T-helper 2 cell treated with Interferon-gamma antibody and Interleukin-4, amounts not matched to agents 5 μg/mL and 100 μg/mL, for 36 hours (primary cell): ENCODE results near the gene BUB3.

ENCODE experiments used
- DNase-seq: peaks from one replicate; pipeline ENCODE4 v3.0.0; 2021; ENCODE audit warnings: low spot score
- H3K27ac Mint-ChIP-seq: one replicate; pipeline ENCODE4 v1.8.0; 2021; ENCODE audit warnings: mild to moderate bottlenecking, mixed read lengths
- H3K27me3 Mint-ChIP-seq: one replicate; pipeline ENCODE4 v1.8.0; 2021; ENCODE audit warnings: low read depth, mixed read lengths
- H3K36me3 Mint-ChIP-seq: one replicate; pipeline ENCODE4 v1.8.0; 2021; ENCODE audit warnings: low read depth, mixed read lengths
- H3K4me1 Mint-ChIP-seq: one replicate; pipeline ENCODE4 v1.8.0; 2021; ENCODE audit warnings: low read depth, mixed read lengths
- H3K4me3 Mint-ChIP-seq: one replicate; pipeline ENCODE4 v1.8.0; 2022; ENCODE audit warnings: mild to moderate bottlenecking, moderate library complexity, mixed read lengths
- H3K9me3 Mint-ChIP-seq: one replicate; pipeline ENCODE4 v1.8.0; 2021; ENCODE audit warnings: mixed read lengths

Gene BUB3

DNA sequence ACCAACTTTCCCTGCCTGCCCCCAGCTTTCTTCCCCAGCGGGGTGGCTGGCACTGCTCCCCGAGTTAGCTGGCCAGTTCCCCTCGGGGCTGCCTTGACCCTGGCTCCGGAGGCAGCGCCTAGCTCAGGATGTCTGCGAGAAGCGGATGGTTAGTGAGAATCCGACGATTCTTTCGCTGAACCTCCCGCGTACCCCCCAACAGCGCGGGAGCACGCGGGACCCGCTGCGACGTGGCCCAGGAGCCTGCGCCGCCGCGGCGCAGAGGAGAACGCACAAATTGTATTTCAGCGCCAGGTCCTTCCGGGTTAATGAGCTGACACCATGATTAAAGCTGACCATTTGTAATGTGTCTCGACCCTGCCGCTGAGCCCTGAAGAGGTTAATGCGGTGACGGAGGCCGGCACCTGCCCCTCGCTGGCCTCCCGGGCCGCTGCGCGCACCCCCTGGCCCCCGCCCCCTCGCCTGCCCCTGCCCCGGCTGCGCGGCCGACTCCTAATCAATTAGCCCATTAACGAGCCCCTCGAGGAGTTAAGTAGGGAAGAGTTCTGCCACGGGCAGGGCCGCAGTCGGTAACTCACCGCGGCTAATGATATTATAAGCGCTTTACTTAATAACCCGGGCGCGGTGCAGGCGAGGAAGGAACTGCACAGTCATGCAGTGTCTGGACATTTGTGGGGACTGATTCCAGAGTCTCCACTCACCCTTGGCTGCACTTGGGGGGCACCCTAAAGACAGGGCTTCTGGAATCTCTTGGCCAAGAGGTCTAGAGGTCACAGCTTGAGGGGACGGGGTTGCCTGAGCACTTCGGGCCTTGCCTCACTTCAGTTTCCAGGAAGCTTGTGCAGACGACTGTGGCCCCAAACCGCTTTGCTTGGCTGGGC is 7.9 kb upstream of the BUB3 start:
- Mint-ChIP-seq H3K36me3 (peaks cover 14% of the 10 kb centered on the region), H3K9me3 (peaks cover 8% of the 10 kb centered on the region), H3K4me3 (peak overlapping the region; percentile 54), H3K4me1 (peaks cover 15% of the 10 kb centered on the region), H3K27me3 (peaks cover 78% of the 10 kb centered on the region), H3K27ac (peak overlapping the region; percentile 70)
- no peak for DNase-seq

DNA sequence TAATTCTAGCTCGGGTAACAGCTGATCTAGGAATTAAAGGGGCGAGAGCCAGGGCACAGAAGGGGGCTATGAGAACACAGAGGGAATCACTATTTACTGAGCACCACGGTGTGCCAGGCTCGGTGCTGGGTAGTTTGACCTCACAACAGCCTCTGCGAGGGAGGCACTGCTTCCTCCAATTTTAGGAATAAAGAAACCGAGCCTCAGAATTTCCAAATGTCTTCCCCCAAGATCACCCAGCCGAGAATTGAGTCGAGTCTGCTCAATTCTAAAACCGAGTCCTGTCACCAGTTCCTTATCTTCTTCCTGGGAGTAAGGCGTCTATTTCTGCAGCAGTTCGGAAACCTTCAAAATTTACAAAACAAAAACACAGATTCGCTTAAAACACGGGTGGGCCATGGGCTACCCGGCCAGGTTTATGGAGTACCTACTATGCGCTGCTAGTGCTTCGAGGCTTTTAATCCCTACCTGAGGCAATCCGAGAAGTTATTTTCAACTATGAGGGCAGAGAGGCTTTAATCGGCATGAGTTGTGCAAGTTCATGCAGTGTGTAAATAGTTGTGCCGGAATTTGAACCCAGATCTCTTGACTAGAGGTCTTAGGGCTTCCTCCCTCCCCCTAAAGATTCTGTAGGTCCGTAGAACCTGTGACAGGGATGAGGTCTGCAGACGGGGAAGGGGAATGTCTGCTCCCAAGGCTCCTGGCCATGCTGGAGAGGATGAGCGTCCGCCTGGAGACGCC is 7.1 kb upstream of the BUB3 start:
- Mint-ChIP-seq H3K36me3 (peaks cover 12% of the 10 kb centered on the region), H3K27me3 (peaks cover 78% of the 10 kb centered on the region), H3K9me3 (peaks cover 5% of the 10 kb centered on the region), H3K27ac (peak overlapping the region; percentile 70), H3K4me1 (peaks cover 16% of the 10 kb centered on the region), H3K4me3 (peak overlapping the region; percentile 54)
- DNase-seq: no peak

DNA sequence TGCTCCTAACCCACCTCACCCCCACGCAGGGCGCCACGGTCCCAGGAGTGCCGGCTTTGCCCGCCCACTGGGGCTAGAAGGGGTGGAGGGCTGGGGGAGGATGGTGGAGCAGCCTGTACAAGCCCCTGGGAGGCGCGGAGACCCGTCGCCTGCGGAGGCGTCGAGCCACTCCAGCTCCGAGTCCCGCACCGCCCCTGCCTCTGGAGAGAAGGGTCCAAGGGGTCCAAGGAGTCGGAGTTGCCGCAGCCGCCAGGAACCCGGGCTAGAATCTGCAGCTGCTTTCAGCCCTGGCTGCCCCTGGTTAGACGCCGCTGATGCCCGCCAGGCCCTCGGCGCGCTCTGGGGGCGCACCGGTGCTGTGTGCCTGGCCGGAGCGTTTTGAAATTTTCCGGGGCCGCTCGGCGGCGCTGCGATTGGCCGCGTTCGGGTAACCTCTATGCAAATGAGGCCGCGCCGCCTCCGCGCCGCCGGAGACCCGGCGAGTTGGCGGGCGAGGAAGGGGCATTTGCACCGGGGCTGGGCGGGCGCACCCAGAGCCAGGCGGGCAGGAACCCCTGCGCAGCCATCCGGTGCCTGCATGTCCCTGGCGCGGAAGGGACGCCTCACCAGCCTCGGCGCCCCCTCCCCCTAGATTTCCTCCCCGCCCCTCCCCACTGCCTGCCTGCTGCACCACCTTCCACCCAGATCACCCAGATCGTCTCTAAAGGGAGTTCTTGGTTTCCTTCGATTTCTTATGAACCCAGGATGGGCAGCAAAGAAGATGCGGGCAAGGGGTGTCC is 6.4 kb upstream of the BUB3 start, which contains the start of gene HMX2:
Gene HMX2 (plus strand): TSS at position 502 of the 779 bp plus-strand sequence. CDS start 243 bp downstream, at position 745.
- peaks cover 77% of the 10 kb centered on the region for H3K27me3 Mint-ChIP-seq

DNA sequence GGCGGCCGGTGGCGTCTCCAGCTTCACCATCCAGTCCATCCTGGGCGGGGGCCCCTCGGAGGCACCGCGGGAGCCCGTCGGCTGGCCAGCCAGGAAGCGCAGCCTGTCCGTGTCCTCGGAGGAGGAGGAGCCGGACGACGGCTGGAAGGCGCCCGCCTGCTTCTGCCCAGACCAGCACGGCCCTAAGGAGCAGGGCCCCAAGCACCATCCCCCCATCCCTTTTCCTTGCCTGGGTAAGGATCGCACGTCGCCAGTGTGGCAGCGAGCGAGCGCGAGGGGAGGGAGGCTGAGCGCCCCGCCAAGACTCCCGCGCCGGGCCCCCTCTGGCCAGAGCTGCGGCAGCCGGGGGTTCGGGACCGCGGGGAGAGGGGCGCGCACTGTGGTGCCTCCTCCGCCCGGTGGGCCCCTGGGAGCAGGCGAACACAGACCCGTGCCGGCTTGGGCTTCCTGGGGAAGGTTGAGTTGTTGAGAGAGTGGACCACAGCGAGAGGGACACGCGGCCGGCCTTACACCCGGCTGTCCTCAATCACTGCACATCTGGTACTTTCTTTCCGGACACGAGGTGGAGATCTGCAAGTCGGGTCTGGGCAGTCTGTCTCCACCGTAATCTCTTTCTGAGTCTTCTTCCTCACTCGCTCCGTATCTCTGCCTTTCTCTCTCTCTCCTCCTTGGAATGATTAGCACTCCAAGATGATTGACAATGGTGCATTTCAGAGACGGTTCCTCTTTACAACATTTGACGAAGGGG is 5.6 kb upstream of the BUB3 start:
- Mint-ChIP-seq H3K4me3 (peak overlapping the region; percentile 67), H3K9me3 (peaks cover 5% of the 10 kb centered on the region), H3K27ac (peak overlapping the region; percentile 44), H3K27me3 (peaks cover 70% of the 10 kb centered on the region), H3K36me3 (peaks cover 13% of the 10 kb centered on the region), H3K4me1 (peaks cover 20% of the 10 kb centered on the region)
- DNase-seq: no peak

More for the DNA sequence above, 6.4 kb upstream of the BUB3 start, which contains the start of gene HMX2:
- no peak for DNase-seq
- Mint-ChIP-seq H3K9me3 (peaks cover 5% of the 10 kb centered on the region), H3K27ac (peak within 1 kb of the TSS; percentile 70), H3K36me3 (peaks cover 12% of the 10 kb centered on the region), H3K4me3 (peak within 1 kb of the TSS; percentile 67), H3K4me1 (peaks cover 16% of the 10 kb centered on the region)

DNA sequence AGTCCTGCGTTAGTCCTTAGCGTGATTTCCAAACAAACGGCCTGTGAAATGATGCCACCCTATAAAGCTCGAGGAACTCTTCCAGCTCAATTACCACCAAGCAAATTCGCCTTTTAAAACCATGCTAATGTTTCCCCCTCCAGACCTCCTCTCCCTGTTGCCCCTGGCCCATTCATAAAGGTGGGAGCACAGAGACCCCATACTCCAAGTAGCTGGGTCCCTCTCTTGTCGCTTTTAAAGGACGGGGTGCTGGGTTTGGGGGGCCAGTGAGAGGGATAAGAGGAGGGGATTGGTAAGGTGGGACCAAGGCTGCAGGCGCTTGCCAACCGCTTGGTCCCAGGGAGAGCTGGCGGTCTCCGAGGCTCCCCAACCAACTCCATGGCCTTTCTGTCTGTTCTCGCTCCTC is 5.0 kb upstream of the BUB3 start:
- H3K27ac Mint-ChIP-seq: peak overlapping the region; percentile 44
- peaks cover 23% of the 10 kb centered on the region for H3K4me1 Mint-ChIP-seq
- H3K27me3 Mint-ChIP-seq: peaks cover 64% of the 10 kb centered on the region

DNA sequence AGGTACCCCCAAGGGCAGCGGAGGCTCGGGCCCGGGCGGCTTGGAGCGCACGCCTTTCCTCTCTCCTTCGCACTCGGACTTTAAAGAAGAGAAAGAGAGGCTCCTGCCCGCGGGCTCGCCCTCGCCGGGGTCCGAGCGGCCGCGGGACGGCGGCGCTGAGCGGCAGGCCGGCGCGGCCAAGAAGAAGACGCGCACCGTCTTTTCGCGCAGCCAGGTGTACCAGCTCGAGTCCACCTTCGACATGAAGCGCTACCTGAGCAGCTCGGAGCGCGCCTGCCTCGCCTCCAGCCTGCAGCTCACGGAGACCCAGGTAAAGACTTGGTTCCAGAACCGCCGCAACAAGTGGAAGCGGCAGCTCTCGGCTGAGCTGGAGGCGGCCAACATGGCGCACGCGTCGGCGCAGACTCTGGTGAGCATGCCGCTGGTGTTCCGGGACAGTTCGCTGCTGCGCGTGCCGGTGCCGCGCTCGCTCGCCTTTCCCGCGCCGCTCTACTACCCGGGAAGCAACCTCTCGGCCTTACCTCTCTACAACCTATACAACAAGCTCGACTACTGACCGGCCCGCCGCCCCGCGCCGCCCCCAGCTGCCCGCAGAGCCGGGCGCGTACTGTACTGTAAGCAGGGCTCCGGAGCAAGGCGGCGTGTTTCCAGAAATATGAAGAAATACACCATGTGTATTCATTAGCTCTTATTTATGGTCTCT is 4.5 kb upstream of the BUB3 start:
- Mint-ChIP-seq H3K9me3 (peaks cover 5% of the 10 kb centered on the region), H3K4me1 (peaks cover 23% of the 10 kb centered on the region), H3K27me3 (peaks cover 59% of the 10 kb centered on the region), H3K36me3 (peaks cover 20% of the 10 kb centered on the region), H3K27ac (peak overlapping the region; percentile 41), H3K4me3 (peak overlapping the region; percentile 74)
- no peak for DNase-seq

More for the DNA sequence above, 5.0 kb upstream of the BUB3 start:
- peaks cover 5% of the 10 kb centered on the region for H3K9me3 Mint-ChIP-seq
- no peak for DNase-seq
- peak overlapping the region; percentile 67 for H3K4me3 Mint-ChIP-seq
- peaks cover 18% of the 10 kb centered on the region for H3K36me3 Mint-ChIP-seq

DNA sequence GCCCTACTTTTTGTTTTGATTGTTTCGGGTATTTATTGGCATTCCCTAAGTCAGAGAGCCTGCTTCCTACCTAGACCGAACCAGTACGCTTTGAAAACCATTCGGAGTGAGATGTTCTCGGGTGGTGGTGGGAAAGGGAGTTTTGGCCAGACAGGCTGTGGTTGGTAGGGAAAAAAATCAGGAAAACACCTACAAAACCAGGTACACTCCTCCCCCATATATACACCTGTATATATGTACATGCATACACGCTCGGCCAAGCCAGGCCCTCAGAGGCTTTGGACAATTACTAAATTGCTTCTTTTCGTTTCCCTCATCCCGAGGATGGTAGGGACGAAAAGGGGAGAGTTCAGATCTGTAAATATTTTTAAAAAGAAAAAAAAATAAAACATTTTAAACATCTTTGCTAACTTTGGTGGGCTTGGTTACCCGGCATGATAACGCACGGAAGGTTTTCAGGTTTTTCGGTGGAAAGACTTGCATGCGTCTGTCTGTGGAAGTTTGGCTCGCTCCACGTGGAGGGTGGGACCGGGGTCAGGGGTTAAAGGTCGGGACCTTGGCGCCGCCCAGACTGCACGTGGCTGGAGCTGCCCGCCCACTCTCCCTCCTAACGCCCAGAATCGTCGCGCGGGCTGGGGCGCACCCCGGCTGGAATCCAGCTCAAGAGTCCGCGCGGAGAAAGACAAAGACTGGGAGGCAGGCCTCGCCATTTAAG is 3.8 kb upstream of the BUB3 start:
- no peak for DNase-seq
- Mint-ChIP-seq H3K4me3 (peak overlapping the region; percentile 74), H3K9me3 (peaks cover 5% of the 10 kb centered on the region), H3K27ac (peak overlapping the region; percentile 41), H3K36me3 (peaks cover 27% of the 10 kb centered on the region), H3K27me3 (peaks cover 52% of the 10 kb centered on the region), H3K4me1 (peaks cover 23% of the 10 kb centered on the region)

DNA sequence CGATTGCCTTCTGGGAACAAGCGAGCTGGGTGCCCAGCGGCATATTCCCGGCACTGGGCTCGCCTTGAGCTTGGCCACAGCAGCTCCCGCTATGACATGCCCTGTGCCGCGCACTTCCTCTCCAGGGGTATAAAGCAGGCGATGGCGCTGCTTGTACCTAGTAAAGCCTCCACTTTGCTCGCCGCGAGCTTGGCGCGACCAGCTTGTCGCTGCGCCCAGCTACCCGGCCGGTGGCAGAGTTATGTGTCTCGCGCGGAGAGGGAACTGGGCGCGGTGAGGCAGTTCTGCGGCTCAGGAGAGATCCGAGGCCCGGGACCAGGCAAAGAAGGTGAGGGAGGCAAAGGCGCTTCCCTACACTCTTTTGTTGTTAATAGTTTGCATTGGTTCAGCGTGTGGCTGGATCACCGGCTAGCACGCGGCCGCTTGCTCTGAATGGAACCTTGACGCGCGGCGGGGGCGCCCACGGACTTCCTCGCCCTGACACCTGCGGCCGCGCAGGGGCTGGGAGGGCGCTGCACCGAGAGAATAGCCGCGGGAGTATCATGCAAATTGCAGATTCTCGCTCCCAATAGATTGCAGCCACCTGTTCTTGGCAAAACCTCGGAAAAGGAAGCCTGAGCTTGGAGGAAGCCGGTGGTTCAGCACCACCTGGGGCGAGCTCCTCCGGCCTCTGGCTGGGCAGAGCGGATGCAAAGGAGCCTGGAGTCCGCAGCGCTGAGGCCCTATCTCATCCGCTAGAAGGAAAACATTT is 3.0 kb upstream of the BUB3 start:
- H3K27ac Mint-ChIP-seq: no peak overlapping the region
- peak overlapping the region; percentile 55 for H3K4me3 Mint-ChIP-seq
- H3K27me3 Mint-ChIP-seq: peaks cover 47% of the 10 kb centered on the region
- H3K9me3 Mint-ChIP-seq: peaks cover 5% of the 10 kb centered on the region
- peaks cover 28% of the 10 kb centered on the region for H3K4me1 Mint-ChIP-seq
- DNase-seq: no peak
- peaks cover 32% of the 10 kb centered on the region for H3K36me3 Mint-ChIP-seq

DNA sequence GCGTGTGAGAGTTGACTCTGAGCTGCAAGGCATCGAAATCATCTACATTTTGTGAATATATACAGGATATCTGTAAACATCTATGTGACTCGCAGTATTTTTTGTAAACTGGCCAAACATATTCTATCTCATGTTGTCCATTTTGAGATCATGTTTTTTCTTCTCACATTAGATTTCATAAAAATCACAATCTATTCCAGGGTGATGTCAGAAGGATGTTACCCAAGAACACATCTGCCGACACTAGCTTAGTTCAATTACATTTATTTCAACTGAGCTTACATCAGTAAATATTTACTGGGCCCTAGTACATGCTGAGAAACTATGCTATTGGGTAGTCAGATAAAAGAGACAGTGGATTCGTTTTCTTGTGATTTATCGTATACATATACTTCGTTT is 2.5 kb upstream of the BUB3 start:
- no peak overlapping the region for H3K27ac Mint-ChIP-seq
- H3K4me1 Mint-ChIP-seq: peaks cover 31% of the 10 kb centered on the region
- H3K4me3 Mint-ChIP-seq: peak overlapping the region; percentile 55
- H3K9me3 Mint-ChIP-seq: peaks cover 5% of the 10 kb centered on the region
- peaks cover 43% of the 10 kb centered on the region for H3K27me3 Mint-ChIP-seq
- no peak for DNase-seq
- peaks cover 37% of the 10 kb centered on the region for H3K36me3 Mint-ChIP-seq

DNA sequence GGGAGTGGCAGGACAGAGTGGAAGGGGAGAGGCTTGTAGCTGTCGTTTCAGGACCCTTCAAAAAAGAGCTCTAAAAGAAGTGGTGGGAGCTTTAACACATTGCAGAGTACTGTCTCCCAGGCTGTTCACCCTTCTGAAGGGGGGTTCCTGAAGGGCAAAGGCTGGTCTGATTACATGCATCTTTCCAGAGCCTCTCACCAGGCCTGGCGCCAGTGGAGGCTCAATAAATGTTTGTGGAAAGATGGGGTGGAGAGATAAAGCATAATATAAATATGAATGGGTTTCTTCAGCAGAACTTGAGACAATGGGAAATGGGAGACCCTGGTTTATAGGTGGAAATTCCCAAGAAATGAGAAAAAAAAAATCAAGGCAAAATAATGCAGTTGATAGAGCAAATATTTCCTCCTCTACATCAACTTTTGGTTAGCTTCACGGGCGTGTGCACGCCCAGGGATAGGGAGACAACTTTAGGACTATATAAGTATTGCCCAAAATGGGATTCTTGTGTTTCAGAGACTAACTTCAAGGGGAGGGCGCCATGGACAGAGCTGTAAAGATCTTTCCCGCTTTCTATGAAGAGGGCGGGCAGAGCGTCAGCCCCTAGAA is 613 bp upstream of the BUB3 start:
- peaks cover 36% of the 10 kb centered on the region for H3K27me3 Mint-ChIP-seq
- DNase-seq: no peak
- peak overlapping the region; percentile 100 for H3K27ac Mint-ChIP-seq
- no peaks in the 10 kb centered on the region for H3K9me3 Mint-ChIP-seq
- peak overlapping the region; percentile 100 for H3K4me3 Mint-ChIP-seq
- H3K36me3 Mint-ChIP-seq: peaks cover 50% of the 10 kb centered on the region
- H3K4me1 Mint-ChIP-seq: peaks cover 44% of the 10 kb centered on the region

DNA sequence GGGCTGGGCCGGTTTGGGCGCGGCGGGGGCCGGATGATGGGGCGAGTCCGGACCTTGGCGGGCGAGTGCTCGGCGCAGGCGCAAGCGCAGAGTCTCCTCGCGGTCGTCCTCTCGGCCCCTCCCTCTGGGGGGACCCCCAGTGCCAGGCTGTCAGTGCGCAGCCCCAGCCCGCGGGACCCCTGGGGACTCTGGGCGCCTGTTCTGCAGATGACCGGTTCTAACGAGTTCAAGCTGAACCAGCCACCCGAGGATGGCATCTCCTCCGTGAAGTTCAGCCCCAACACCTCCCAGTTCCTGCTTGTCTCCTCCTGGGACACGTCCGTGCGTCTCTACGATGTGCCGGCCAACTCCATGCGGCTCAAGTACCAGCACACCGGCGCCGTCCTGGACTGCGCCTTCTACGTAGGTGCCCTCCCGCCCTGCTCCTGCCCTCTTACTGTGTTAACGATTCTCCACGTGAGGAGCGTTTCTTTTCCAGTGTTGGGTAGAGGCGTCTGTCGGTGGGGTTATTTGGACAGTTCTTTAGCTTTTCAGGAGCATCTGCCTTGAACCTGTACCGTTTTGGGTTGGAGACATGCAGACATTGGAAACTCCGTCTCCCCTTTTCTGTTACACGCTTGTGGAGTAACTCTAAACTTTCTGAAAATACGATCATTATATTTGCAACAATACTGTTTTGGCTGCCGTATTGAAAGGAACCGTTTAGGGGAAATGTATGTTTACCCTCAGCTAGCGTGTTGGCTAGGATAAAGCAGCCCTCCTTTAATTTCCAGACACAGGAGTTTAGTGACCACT is 706 bp downstream of the BUB3 start:
- DNase-seq: peak; percentile 62
- peak overlapping the region; percentile 100 for H3K4me3 Mint-ChIP-seq
- peaks cover 53% of the 10 kb centered on the region for H3K4me1 Mint-ChIP-seq
- H3K27me3 Mint-ChIP-seq: peaks cover 26% of the 10 kb centered on the region
- peak overlapping the region; percentile 100 for H3K27ac Mint-ChIP-seq
- H3K9me3 Mint-ChIP-seq: no peaks in the 10 kb centered on the region
- H3K36me3 Mint-ChIP-seq: peaks cover 55% of the 10 kb centered on the region
